NT2/D1 (cell line): ENCODE measurements around the gene UQCC5.

Experiments
- SUZ12 ChIP-seq: IDR thresholded peaks from 2 replicates; pipeline ENCODE4 v1.6.1; 2011; ENCODE audit not compliant: insufficient read length, insufficient read depth; ENCODE audit errors: extremely low read depth
- ZNF274 ChIP-seq: IDR thresholded peaks from 2 replicates; pipeline ENCODE4 v1.6.1; 2011; ENCODE audit warnings: mild to moderate bottlenecking, low read depth, low read length

GRCh38 chr3:52546111-52546901 lies 9.9 kb downstream of the UQCC5 start:
- TF ChIP-seq ZNF274 (no peak), SUZ12 (no peak)
